Keratinocyte (primary cell): ENCODE results near the gene ACBD4. TPM values are rescaled to one million over a fixed set of nuclear protein-coding genes. Genes with fewer than 3 reads are reported as not detected.

Experiments
- DNase-seq: peaks from one replicate; pipeline ENCODE4 v3.0.0-alpha.2; 2011; ENCODE audit warnings: low read depth, missing footprints, low spot score
- FAIRE-seq: peaks from 2 replicates; lab custom pipeline; 2011; peaks lifted over from hg19 to GRCh38; lab: Jason Lieb, UNC
- H2AFZ ChIP-seq: 2 replicates; pipeline ENCODE4 v1.6.0; 2012; ENCODE audit warnings: low read length, control low read depth, inconsistent platforms; ENCODE audit not compliant: control insufficient read depth
- H3K27ac ChIP-seq: 2 replicates; pipeline ENCODE4 v1.5.1; 2011; ENCODE audit warnings: low read length; ENCODE audit not compliant: control insufficient read depth, insufficient read depth
- H3K27me3 ChIP-seq: 3 replicates; pipeline ENCODE4 v1.6.0; 2011; ENCODE audit warnings: low read length; ENCODE audit not compliant: control insufficient read depth, insufficient read depth; ENCODE audit errors: extremely low read depth
- H3K36me3 ChIP-seq, 2 experiments: 2 replicates in 1 of 2; 3 replicates in 1 of 2; pipeline ENCODE4 v1.5.1; 2011; ENCODE audit warnings: low read length in 2 of 2, mild to moderate bottlenecking in 1 of 2; ENCODE audit not compliant: control insufficient read depth in 2 of 2, insufficient read depth in 2 of 2; ENCODE audit errors: extremely low read depth in 1 of 2
- H3K4me1 ChIP-seq: 3 replicates; pipeline ENCODE4 v1.5.1; 2011; ENCODE audit warnings: low read length; ENCODE audit not compliant: control insufficient read depth, insufficient read depth; ENCODE audit errors: extremely low read depth
- H3K4me2 ChIP-seq: 3 replicates; pipeline ENCODE4 v1.6.0; 2011; ENCODE audit warnings: low read depth, low read length; ENCODE audit not compliant: control insufficient read depth, insufficient read depth; ENCODE audit errors: extremely low read depth
- H3K4me3 ChIP-seq, 3 experiments: fragments of 200-600 bp in 1 of 3; sonication (generic) in 1 of 3; 2 replicates in 2 of 3; 3 replicates in 1 of 3; pipeline ENCODE4 v1.5.1; 2011 to 2016; ENCODE audit warnings: low read length in 3 of 3, mild to moderate bottlenecking in 3 of 3, control low read depth in 2 of 3, inconsistent platforms in 1 of 3, low read depth in 1 of 3, mixed read lengths in 1 of 3, mixed run types in 1 of 3, moderate library complexity in 1 of 3; ENCODE audit not compliant: control insufficient read depth in 2 of 3, insufficient read depth in 2 of 3; ENCODE audit errors: extremely low read depth in 1 of 3
- H3K79me2 ChIP-seq: 2 replicates; pipeline ENCODE4 v1.6.0; 2012; ENCODE audit warnings: low read length; ENCODE audit not compliant: control insufficient read depth, insufficient read depth
- H3K9ac ChIP-seq: 3 replicates; pipeline ENCODE4 v1.6.0; 2011; ENCODE audit warnings: low read length; ENCODE audit not compliant: control insufficient read depth, insufficient read depth; ENCODE audit errors: extremely low read depth
- H3K9me1 ChIP-seq: 3 replicates; pipeline ENCODE4 v1.6.0; 2011; ENCODE audit warnings: low read length; ENCODE audit not compliant: control insufficient read depth, insufficient read depth; ENCODE audit errors: extremely low read depth
- H3K9me3 ChIP-seq: 2 replicates; pipeline ENCODE4 v1.5.1; 2012; ENCODE audit warnings: low read depth, low read length; ENCODE audit not compliant: control insufficient read depth
- H4K20me1 ChIP-seq: 3 replicates; pipeline ENCODE4 v1.6.0; 2011; ENCODE audit warnings: low read length; ENCODE audit not compliant: control insufficient read depth, insufficient read depth; ENCODE audit errors: extremely low read depth
- EZH2 ChIP-seq: IDR thresholded peaks from one replicate; pipeline ENCODE4 v1.6.1; 2012; ENCODE audit warnings: inconsistent platforms, mild to moderate bottlenecking, low read length, moderate library complexity
- dilution Hi-C: fragments of 300-500 bp; cut with MboI; formaldehyde crosslinking; loops from one replicate; pipeline ENCODE4 v1.7.0; 2020; ENCODE audit warnings: low sequenced_read_pairs; ENCODE audit not compliant: extremely low pct_ligation_motif_present
- polyA plus RNA-seq, 5 experiments: library from polyadenylated mRNA; depleted of rRNA in 3 of 5; stranded (reverse) in 3 of 5; stranded (forward) in 1 of 5; unstranded in 1 of 5; fragments of >200 nt; gene quantifications; 1 replicate in 1 of 5; 2 replicates in 3 of 5; 3 replicates in 1 of 5; pipeline versions ENCODE4 v1.2.1 to v1.2.3, GENCODE V29; 2011 to 2012; ENCODE audit warnings: missing spikeins in 2 of 5, low read depth in 1 of 5, low replicate concordance in 1 of 5
- TF ChIP-seq, protein P1 (sequence below), 3 experiments: IDR thresholded peaks in 1 of 3; conservative IDR thresholded peaks in 1 of 3; optimal IDR thresholded peaks in 1 of 3; 2 replicates in 2 of 3; 3 replicates in 1 of 3; pipeline versions ENCODE3 to v1.5.1; 2011; ENCODE audit warnings: low read length in 3 of 3, mild to moderate bottlenecking in 3 of 3, moderate library complexity in 2 of 3, control low read depth in 1 of 3, inconsistent platforms in 1 of 3; ENCODE audit not compliant: insufficient read depth in 2 of 3; ENCODE audit errors: extremely low read depth in 1 of 3

Gene ACBD4
- polyA plus RNA-seq, 1 donor (not counting 4 experiments of a cell fraction or from before 2014, with no cell fraction given) = 2.6 TPM

- H3K4me3 ChIP-seq = no peak overlapping the region
- H3K36me3 ChIP-seq = no peaks in the 10 kb centered on the region
- no peak for DNase-seq
- dilution Hi-C loops = no loop called here
- no peak for FAIRE-seq
- TF ChIP-seq, protein P1, sequence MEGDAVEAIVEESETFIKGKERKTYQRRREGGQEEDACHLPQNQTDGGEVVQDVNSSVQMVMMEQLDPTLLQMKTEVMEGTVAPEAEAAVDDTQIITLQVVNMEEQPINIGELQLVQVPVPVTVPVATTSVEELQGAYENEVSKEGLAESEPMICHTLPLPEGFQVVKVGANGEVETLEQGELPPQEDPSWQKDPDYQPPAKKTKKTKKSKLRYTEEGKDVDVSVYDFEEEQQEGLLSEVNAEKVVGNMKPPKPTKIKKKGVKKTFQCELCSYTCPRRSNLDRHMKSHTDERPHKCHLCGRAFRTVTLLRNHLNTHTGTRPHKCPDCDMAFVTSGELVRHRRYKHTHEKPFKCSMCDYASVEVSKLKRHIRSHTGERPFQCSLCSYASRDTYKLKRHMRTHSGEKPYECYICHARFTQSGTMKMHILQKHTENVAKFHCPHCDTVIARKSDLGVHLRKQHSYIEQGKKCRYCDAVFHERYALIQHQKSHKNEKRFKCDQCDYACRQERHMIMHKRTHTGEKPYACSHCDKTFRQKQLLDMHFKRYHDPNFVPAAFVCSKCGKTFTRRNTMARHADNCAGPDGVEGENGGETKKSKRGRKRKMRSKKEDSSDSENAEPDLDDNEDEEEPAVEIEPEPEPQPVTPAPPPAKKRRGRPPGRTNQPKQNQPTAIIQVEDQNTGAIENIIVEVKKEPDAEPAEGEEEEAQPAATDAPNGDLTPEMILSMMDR (optimal IDR thresholded peaks at IDR 0.05 in 1 of 3, IDR thresholded peaks at IDR 0.05 in 1 of 3, conservative IDR thresholded peaks at IDR 0.05 in 1 of 3; ENCODE audit: extremely low read depth in 1 of 3, insufficient read depth in 2 of 3, low read length in 3 of 3) = no peak
- TF ChIP-seq EZH2 = no peak
- peaks cover 12% of the 10 kb centered on the region for H3K4me1 ChIP-seq
- no peak overlapping the region for H3K9ac ChIP-seq
- no peaks in the 10 kb centered on the region for H3K27me3 ChIP-seq
- H2AFZ ChIP-seq = no peak overlapping the region
- no peaks in the 10 kb centered on the region for H3K9me3 ChIP-seq
- H3K4me2 ChIP-seq = no peak overlapping the region
- no peaks in the 10 kb centered on the region for H3K9me1 ChIP-seq
- H4K20me1 ChIP-seq = no peaks in the 10 kb centered on the region
- H3K79me2 ChIP-seq = peaks cover 1% of the 10 kb centered on the region
- no peak overlapping the region for H3K27ac ChIP-seq
Measured at GRCh38 chr17:45136846-45137560, 1.5 kb downstream of the ACBD4 start.

DNA sequence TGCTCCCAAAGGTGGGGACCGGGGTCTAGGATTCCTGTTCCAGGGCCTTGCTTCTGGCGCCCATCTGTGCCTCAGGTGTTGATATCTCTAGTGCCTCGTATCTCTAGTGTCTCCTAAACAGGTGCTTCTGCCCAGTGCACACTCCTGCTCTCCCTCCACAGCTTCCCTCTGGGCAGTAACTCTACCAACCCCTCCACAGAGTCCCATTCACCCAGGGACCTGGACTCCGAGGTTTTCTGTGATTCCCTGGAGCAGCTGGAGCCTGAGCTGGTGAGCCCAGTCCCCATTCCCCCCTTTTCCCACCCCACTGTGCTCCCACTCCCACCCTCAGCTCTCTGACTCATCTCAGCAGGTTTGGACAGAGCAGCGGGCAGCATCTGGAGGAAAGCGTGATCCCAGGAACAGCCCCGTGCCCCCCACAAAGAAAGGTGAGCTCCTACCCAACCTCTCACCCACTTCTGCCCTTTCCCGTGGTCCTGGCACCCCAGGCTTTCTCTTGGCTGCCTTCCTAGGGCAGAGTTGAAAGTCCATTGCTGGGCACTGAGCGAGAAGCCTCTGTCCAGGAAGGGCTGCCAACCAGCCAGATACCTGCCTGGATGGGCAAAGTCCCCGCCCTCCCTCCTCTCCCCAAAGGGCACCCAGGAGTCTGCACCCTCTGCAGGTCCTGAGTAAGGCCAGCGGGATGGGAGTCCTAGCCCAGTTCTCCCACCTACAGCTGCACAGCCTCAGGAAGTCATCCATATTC, 2.2 kb downstream of the ACBD4 start:
- H4K20me1 ChIP-seq = no peaks in the 10 kb centered on the region
- H3K36me3 ChIP-seq = no peaks in the 10 kb centered on the region
- H3K9me3 ChIP-seq = no peaks in the 10 kb centered on the region
- TF ChIP-seq EZH2 = no peak
- TF ChIP-seq, protein P1 (optimal IDR thresholded peaks at IDR 0.05 in 1 of 3, IDR thresholded peaks at IDR 0.05 in 1 of 3, conservative IDR thresholded peaks at IDR 0.05 in 1 of 3; ENCODE audit: extremely low read depth in 1 of 3, insufficient read depth in 2 of 3, low read length in 3 of 3) = no peak
- H3K9ac ChIP-seq = no peak overlapping the region
- H3K27ac ChIP-seq = no peak overlapping the region
- no peaks in the 10 kb centered on the region for H3K27me3 ChIP-seq
- no peak overlapping the region for H3K4me3 ChIP-seq
- no peak overlapping the region for H3K4me2 ChIP-seq
- H3K9me1 ChIP-seq = no peaks in the 10 kb centered on the region
- H3K4me1 ChIP-seq = peaks cover 12% of the 10 kb centered on the region
- no peaks in the 10 kb centered on the region for H3K79me2 ChIP-seq
- no peak overlapping the region for H2AFZ ChIP-seq
- dilution Hi-C loops = no loop called here
- no peak for FAIRE-seq
- no peak for DNase-seq
